HEK293T (cell line): ENCODE measurements around the gene DLEC1.

ENCODE experiments used
- CTBP1 ChIP-seq: fragments of 450-650 bp; IDR thresholded peaks from 2 replicates; pipeline ENCODE4 v1.6.1; 2016; ENCODE audit warnings: borderline replicate concordance
- FOXA1 ChIP-seq: fragments of 450-650 bp; IDR thresholded peaks from 2 replicates; pipeline ENCODE4 v1.6.1; 2016; ENCODE audit warnings: mild to moderate bottlenecking
- FOXK2 ChIP-seq: fragments of 450-650 bp; IDR thresholded peaks from 2 replicates; pipeline ENCODE4 v1.6.1; 2016; ENCODE audit warnings: mild to moderate bottlenecking
- FOXM1 ChIP-seq: fragments of 450-650 bp; IDR thresholded peaks from 2 replicates; pipeline ENCODE4 v1.6.1; 2017; ENCODE audit warnings: mild to moderate bottlenecking, borderline replicate concordance
- NFRKB ChIP-seq: fragments of 450-650 bp; IDR thresholded peaks from 2 replicates; pipeline ENCODE4 v1.6.1; 2016; ENCODE audit warnings: mild to moderate bottlenecking, moderate library complexity
- TARDBP ChIP-seq: fragments of 450-650 bp; IDR thresholded peaks from 2 replicates; pipeline ENCODE4 v1.6.1; 2016
- TF ChIP-seq, protein P1 (sequence below): fragments of 450-650 bp; IDR thresholded peaks from 2 replicates; pipeline ENCODE4 v1.6.1; 2016

DNA sequence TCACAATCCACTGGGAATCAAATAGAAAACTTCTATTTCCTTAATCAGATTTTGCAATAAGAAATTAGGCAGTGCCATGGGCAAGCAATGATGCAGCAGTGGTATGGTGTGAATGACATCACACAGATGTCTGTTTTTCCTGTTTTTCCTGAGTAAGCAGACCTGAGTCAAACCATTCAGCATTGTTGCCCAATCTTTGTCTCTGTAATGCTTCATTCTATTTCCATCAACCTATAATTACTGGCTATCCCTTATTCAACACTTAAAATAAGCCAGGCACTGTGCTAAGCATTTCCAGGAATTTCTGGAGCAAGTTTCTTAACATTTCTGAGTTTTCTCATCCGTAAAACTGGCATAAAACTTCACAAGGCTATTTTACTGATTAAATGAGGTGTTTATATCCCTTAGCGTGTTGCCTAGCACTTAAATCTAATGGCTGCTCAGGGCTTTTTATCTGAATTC lies 115.1 kb downstream of the DLEC1 start:
- TF ChIP-seq, protein P1, sequence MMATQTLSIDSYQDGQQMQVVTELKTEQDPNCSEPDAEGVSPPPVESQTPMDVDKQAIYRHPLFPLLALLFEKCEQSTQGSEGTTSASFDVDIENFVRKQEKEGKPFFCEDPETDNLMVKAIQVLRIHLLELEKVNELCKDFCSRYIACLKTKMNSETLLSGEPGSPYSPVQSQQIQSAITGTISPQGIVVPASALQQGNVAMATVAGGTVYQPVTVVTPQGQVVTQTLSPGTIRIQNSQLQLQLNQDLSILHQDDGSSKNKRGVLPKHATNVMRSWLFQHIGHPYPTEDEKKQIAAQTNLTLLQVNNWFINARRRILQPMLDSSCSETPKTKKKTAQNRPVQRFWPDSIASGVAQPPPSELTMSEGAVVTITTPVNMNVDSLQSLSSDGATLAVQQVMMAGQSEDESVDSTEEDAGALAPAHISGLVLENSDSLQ: no peak
- TF ChIP-seq NFRKB: no peak
- no peak for TF ChIP-seq FOXK2
- no peak for TF ChIP-seq FOXM1
- no peak for TF ChIP-seq FOXA1
- TF ChIP-seq TARDBP: no peak
- TF ChIP-seq CTBP1: no peak
